ENCODE data around the gene SHISA6. TPM values are rescaled to one million over a fixed set of nuclear protein-coding genes. Genes with fewer than 3 reads are reported as not detected.

SHISA6 gene
- total RNA-seq, 2 experiments from 2014 or later = not detected

DNA sequence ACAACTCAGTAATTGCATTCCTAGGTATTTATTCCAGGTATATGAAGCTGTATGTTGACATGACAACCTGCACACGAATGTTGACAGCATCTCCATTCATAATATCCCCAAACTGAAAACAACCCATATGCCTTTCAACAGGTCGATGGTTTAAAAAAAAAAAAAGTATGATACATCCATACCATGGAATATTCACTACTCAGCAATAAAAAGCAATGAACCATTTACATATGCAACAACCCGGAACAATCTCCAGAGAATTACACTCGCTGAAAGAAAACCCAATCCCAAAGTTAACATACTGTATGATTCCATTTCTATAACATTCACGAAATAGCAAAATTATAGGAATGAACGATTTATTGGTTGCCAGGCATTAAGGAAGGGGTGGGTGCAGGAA, 304.0 kb downstream of the SHISA6 start:
- Histone ChIP-seq H3K9me3 (ENCODE audit: low read length) (peaks cover 5% of the 10 kb centered on the region; the same call in 1 of the 2 replicates), H3K79me2 (ENCODE audit: insufficient read depth, low read depth, low read length) (no peaks in the 10 kb centered on the region), H3K9me2 (ENCODE audit: insufficient read depth, low read length) (no peaks in the 10 kb centered on the region), H4K20me1 (ENCODE audit: insufficient read depth, low read length) (no peaks in the 10 kb centered on the region), H2AFZ (ENCODE audit: low read length) (no peak overlapping the region), H3K36me3 (ENCODE audit: insufficient read depth, low read length) (no peaks in the 10 kb centered on the region), H3K4me1 (ENCODE audit: insufficient read depth, low read length, poor library complexity, severe bottlenecking) (no peaks in the 10 kb centered on the region), H3K27ac (ENCODE audit: low read depth, low read length, poor library complexity, severe bottlenecking) (no peak overlapping the region), H3K4me2 (ENCODE audit: low read length) (no peak overlapping the region), H3K4me3 (ENCODE audit: low read depth, low read length, poor library complexity, severe bottlenecking) (no peak overlapping the region)
- TF ChIP-seq, protein P1, sequence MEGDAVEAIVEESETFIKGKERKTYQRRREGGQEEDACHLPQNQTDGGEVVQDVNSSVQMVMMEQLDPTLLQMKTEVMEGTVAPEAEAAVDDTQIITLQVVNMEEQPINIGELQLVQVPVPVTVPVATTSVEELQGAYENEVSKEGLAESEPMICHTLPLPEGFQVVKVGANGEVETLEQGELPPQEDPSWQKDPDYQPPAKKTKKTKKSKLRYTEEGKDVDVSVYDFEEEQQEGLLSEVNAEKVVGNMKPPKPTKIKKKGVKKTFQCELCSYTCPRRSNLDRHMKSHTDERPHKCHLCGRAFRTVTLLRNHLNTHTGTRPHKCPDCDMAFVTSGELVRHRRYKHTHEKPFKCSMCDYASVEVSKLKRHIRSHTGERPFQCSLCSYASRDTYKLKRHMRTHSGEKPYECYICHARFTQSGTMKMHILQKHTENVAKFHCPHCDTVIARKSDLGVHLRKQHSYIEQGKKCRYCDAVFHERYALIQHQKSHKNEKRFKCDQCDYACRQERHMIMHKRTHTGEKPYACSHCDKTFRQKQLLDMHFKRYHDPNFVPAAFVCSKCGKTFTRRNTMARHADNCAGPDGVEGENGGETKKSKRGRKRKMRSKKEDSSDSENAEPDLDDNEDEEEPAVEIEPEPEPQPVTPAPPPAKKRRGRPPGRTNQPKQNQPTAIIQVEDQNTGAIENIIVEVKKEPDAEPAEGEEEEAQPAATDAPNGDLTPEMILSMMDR (conservative IDR thresholded peaks at IDR 0.05; ENCODE audit: low read length) = no peak
- CTCF ChIA-PET (ENCODE audit: unreplicated experiment) = no interaction called here
- intact Hi-C loops (cut with micrococcal nuclease; ENCODE audit: unreplicated experiment) = no loop called here
- no peak for DNase-seq (ENCODE audit: low spot score)
- POLR2A ChIA-PET = no interaction called here
- BruUV-seq (replicated peaks) = no TSS peak

DNA sequence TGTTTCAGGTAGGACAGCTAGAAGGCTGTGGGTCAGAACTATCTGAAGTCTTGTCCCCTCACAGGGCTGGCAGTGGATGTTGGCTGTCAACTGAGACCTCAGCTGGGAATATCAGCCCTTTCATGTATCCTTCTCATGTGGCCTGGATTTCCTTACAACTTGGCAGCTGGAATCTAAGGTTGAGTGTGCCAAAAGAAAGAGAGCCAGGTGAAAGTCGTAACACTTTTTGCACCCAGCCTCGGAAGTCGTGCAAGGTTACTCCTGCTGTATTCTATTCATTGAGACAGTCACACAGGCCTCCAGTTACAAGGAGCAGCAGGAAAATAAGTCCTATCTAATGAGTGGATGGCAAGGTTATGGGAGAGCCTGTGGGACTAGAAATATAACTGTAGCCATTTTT, 304.7 kb downstream of the SHISA6 start:
- ChIA-PET POLR2A (interaction anchor here (0.6 kb wide), 1 partner anchor 712 kb away, joined by 3 read pairs; no protein-coding TSS in a partner anchor), CTCF (ENCODE audit: unreplicated experiment) (no interaction called here)
- no peak overlapping the region for H3K27ac ChIP-seq (ENCODE audit: low read depth, low read length, poor library complexity, severe bottlenecking)
- no peaks in the 10 kb centered on the region for H3K4me1 ChIP-seq (ENCODE audit: insufficient read depth, low read length, poor library complexity, severe bottlenecking)
- intact Hi-C loops (cut with micrococcal nuclease; ENCODE audit: unreplicated experiment) = no loop called here
- H2AFZ ChIP-seq (ENCODE audit: low read length) = no peak overlapping the region
- peaks cover 5% of the 10 kb centered on the region; the same call in 1 of the 2 replicates for H3K9me3 ChIP-seq (ENCODE audit: low read length)
- TF ChIP-seq, protein P1 (conservative IDR thresholded peaks at IDR 0.05; ENCODE audit: low read length) = no peak
- no peak for TF ChIP-seq EZH2phosphoT487 (IDR thresholded peaks at IDR 0.05; ENCODE audit: borderline replicate concordance, low read depth, low read length)
- BruUV-seq (replicated peaks) = no TSS peak
- no peak overlapping the region for H3K4me2 ChIP-seq (ENCODE audit: low read length)
- no peaks in the 10 kb centered on the region for H3K36me3 ChIP-seq (ENCODE audit: insufficient read depth, low read length)
- no peaks in the 10 kb centered on the region for H4K20me1 ChIP-seq (ENCODE audit: insufficient read depth, low read length)
- no peaks in the 10 kb centered on the region for H3K9me2 ChIP-seq (ENCODE audit: insufficient read depth, low read length)
- no peaks in the 10 kb centered on the region for H3K79me2 ChIP-seq (ENCODE audit: insufficient read depth, low read depth, low read length)
- H3K4me3 ChIP-seq (ENCODE audit: low read depth, low read length, poor library complexity, severe bottlenecking) = no peak overlapping the region
- DNase-seq (ENCODE audit: low spot score) = no peak

DNA sequence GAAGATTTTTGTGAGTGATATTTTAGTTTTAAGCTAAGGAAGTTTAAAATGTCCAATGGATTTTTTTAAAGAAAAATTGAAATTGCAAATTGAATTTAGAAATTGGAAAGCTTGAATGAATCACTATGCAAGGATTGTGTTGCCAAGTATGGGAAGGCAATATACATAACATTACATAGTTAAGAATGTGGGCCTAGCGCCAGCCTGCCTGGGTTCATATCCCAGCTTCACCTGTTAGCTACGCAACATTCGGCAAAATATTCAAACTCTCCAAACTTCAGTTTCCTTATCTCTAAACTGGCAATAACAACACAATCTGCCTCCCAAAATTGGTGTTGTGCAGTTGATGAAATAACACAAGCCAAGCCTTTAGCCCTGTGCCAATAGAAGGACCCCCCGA, 306.8 kb downstream of the SHISA6 start:
- intact Hi-C loops (cut with micrococcal nuclease; ENCODE audit: unreplicated experiment) = no loop called here
- Histone ChIP-seq H2AFZ (ENCODE audit: low read length) (no peak overlapping the region), H3K4me1 (ENCODE audit: insufficient read depth, low read length, poor library complexity, severe bottlenecking) (no peaks in the 10 kb centered on the region), H3K9me3 (ENCODE audit: low read length) (no peaks in the 10 kb centered on the region), H3K36me3 (ENCODE audit: insufficient read depth, low read length) (no peaks in the 10 kb centered on the region), H3K4me3 (ENCODE audit: low read depth, low read length, poor library complexity, severe bottlenecking) (no peak overlapping the region), H4K20me1 (ENCODE audit: insufficient read depth, low read length) (no peaks in the 10 kb centered on the region), H3K4me2 (ENCODE audit: low read length) (no peak overlapping the region), H3K79me2 (ENCODE audit: insufficient read depth, low read depth, low read length) (no peaks in the 10 kb centered on the region), H3K27ac (ENCODE audit: low read depth, low read length, poor library complexity, severe bottlenecking) (no peak overlapping the region), H3K9me2 (ENCODE audit: insufficient read depth, low read length) (no peaks in the 10 kb centered on the region)
- ChIA-PET POLR2A (no interaction called here), CTCF (ENCODE audit: unreplicated experiment) (no interaction called here)
- DNase-seq (ENCODE audit: low spot score) = no peak
- TF ChIP-seq, protein P1 (conservative IDR thresholded peaks at IDR 0.05; ENCODE audit: low read length) = no peak
- TF ChIP-seq EZH2phosphoT487 (IDR thresholded peaks at IDR 0.05; ENCODE audit: borderline replicate concordance, low read depth, low read length) = no peak
- no TSS peak for BruUV-seq (replicated peaks)
